ENCODE measurements around the gene ZNF804B.

DNA sequence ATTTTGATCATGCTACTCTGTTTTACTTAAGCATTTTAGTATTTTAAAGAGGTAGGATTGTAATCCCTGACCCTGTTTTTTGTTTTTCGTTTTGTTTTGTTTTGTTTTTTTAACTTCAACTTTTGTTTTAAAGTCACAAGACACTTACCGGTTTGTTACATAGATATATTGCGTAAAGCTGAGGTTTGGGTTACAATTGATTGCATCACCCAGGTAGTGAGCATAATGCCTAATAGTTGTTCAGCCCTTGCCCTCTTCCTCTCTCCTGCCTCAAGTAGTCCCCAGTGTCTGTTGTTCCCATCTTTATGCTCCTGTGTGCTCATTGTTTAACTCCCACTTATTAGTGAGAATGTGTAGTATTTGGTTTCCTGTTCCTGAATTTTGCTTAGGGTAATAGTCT, 129.2 kb downstream of the ZNF804B start:
- no peak for TF ChIP-seq POLR2A (IDR thresholded peaks at IDR 0.05; ENCODE audit: low read depth, low read length)
- TF ChIP-seq POLR2AphosphoS5 (IDR thresholded peaks at IDR 0.05; ENCODE audit: low read depth, low read length): no peak
- TF ChIP-seq TAF1 (IDR thresholded peaks at IDR 0.05; ENCODE audit: borderline replicate concordance, low read depth, low read length): no peak

Data from GM12892 (cell line).